ENCODE measurements around the gene IMPDH1.

DNA sequence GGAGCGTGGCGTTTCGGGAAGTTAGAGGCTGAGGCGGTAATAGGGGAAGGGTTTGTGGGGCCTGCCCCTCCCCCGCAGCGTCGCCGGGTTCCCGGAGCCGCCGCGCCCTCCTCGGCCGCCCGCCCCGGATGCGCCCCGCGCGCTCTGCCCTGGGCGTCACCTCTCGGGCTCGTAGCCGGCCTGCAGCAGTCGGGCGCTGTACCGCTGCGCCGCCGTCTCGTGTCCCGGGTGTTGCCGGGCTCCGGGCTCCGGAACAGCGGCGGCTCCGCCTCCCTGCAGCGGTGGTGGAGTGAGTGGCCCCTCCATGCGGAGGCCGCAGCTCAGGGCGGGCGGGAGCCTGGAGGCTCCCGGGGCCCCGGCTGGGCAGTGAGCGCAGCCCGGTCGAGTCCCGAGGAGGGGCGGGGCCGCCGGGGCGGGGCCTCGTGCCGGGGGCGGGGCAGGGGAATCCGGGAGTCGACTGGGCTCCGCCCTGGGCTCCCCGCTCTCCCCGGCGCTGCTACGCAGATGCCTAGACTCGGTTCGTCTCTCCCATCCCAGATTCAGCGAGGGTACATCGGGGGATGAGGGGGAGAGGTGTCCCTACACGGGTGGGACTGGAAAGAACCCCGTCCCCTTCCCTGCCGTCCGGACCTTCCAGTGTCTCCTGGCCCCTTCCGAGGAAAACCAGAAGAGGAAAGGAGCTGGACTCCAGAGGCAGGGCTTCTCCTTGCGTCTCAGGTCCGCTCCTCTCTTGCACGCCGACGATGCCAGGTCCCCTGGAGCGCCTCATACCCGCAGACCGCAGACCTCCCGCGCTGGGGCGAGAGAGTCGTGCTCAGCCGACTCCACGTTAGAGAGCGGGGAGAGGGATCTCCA is at the start of gene IMPDH1:
- TF ChIP-seq, protein P1, sequence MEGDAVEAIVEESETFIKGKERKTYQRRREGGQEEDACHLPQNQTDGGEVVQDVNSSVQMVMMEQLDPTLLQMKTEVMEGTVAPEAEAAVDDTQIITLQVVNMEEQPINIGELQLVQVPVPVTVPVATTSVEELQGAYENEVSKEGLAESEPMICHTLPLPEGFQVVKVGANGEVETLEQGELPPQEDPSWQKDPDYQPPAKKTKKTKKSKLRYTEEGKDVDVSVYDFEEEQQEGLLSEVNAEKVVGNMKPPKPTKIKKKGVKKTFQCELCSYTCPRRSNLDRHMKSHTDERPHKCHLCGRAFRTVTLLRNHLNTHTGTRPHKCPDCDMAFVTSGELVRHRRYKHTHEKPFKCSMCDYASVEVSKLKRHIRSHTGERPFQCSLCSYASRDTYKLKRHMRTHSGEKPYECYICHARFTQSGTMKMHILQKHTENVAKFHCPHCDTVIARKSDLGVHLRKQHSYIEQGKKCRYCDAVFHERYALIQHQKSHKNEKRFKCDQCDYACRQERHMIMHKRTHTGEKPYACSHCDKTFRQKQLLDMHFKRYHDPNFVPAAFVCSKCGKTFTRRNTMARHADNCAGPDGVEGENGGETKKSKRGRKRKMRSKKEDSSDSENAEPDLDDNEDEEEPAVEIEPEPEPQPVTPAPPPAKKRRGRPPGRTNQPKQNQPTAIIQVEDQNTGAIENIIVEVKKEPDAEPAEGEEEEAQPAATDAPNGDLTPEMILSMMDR (conservative IDR thresholded peaks at IDR 0.05 in 1 of 2, IDR thresholded peaks at IDR 0.05 in 1 of 2; ENCODE audit: extremely low read depth in 1 of 2, insufficient read depth in 1 of 2, low read depth in 1 of 2, low read length in 2 of 2) = no peak
- TF ChIP-seq EZH2 (IDR thresholded peaks at IDR 0.05; ENCODE audit: borderline replicate concordance, low read length) = no peak
